Stimulated activated naive CD4-positive, alpha-beta T cell (primary cell): ENCODE data around the gene SOX21.

Experiments used
- DNase-seq, 6 experiments: peaks; one replicate each; lab custom pipeline; 2025; lab: John Stamatoyannopoulos, UW

SOX21 gene

DNA sequence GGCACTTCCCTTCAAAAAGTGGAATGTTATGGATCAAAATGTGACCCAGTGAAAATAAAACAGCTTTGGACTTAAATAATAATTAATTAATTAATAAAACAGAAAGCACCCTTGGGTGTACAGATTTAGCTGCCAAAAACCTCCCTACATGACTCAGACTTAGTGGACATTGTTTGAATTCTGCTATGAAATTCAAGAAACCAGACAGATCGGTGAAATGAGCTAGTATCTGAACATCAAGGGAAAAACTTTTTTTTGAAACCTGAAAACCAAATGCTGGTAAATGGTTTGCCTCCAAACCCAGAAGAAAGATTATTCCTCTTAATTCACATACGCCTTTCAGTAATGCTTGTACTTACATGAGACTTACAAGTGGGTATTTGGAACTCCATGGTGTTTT lies 33.5 kb downstream of the SOX21 start:
- no peak for DNase-seq

- DNase-seq, result no peak
Observed at GRCh38 chr13:94677799-94678198, 34.5 kb downstream of the SOX21 start.

GRCh38 chr13:94674609-94675348 lies 37.6 kb downstream of the SOX21 start:
- peak; percentile 0 to 43 (median 10) for DNase-seq

DNA sequence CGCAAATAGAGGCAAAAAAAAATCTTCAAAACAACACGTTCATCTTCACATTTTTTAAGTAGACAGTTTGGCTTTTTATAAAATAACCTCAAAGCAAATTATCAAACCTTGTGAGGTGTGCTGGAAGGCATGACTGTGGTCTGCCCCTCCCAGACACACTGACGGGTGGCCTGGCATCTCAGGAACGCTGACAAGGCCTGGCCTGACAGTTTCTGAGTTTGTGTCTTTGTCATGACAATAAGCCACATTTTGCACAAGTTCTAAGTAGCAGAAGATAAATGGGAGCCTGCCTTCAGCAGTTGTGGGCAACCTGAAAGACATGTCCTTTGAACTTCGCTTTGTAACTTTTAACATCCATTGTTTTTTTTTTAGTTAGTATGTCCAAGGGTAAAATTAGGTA lies 38.5 kb downstream of the SOX21 start:
- DNase-seq, result no peak

GRCh38 chr13:94672400-94672799 lies 39.9 kb downstream of the SOX21 start:
- no peak for DNase-seq

- DNase-seq, result no peak
Observed at GRCh38 chr13:94667190-94667589, 45.2 kb downstream of the SOX21 start.

DNA sequence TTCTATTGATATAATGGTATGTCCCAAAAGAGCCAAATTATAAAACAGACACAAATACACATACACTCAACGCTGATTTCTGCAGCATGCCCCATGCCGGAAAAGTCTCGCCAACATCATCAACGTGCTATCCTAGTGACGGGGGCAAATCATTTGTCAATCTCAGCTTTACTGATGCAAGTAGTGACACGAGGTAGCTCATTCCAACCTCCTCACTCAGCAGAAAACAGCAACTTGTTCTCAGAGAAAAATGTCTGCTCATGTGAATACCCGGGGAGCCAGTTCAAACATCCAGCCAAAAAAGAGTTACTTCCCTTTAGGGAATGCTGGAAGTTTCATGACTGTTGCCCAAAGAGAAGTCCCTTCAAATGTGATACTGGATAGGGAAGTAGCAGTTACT lies 46.3 kb downstream of the SOX21 start:
- no peak for DNase-seq

DNA sequence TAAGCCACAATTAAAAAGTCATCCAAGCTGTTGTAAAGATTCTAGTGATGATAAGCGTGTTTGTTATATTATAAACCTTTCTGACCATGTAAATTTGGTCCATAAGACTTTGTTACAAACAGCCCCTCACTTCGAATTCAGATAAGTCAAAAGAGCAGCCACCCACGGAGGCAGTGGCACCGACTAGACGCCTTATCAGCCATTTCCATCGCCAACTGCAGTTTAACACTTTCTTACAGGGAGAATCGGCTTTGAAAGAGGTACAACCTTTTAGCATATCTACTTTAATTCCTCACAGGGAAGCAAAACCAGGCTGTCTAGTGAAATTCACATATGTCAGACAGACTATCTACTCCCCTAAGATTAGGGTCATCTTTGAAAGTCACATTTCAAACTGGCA lies 47.5 kb downstream of the SOX21 start:
- no peak for DNase-seq

- DNase-seq, result no peak
Observed at GRCh38 chr13:94662274-94662945, 49.9 kb downstream of the SOX21 start.

DNA sequence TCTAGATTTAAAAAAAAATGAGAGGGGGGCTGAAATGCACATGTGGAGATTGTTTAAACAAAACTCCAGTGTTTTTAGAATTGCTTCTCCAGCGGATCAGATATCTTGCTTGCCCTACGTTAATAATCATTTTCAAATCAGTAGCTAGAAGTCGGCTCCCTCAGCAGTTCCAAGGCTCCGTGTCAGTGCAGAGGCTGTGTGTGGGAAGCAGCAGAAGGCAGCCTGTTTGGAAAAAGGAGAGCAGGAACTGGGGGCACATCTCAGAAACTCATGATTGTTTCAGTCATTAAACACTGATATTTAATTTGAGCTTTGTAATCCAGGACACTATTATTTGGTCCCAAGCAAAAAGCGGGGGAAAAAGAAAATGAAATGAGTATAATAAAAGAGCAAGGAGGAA lies 50.9 kb downstream of the SOX21 start:
- no peak for DNase-seq

DNA sequence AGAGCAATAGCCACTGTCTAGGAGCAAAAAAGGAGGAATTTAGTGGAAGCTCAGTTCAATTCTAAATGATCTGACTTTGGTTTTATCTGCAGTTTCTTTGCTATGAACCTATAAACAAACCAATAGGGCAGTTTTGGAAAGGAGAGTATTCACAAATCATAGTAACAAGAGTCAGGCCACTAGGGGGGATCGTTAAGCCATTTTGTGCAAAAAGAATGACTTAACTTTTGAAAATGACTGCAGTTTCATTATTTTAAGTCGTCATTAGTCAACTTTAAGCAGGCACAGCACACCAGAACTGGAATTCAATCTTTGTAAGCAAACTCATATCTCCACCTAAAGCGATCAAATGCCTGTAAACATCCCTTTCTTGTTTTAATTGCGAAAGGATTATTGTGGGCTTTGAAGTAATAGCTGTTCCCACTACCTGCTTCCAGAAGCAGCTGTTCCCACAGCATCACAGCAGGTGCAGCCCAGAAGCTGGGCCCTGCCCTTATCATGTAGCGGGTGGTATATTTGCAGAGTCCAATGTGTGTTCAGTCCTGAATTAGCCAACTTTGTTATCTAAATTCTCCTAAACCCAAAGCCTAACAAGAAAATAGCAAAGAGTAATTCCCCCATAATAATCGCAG lies 51.5 kb downstream of the SOX21 start:
- no peak for DNase-seq
